ENCODE results near the gene DCT. TPM values are rescaled to one million over a fixed set of nuclear protein-coding genes. Genes with fewer than 3 reads are reported as not detected.

Gene DCT
- polyA plus RNA-seq, 1 of the 3 experiments (the other 2 are of a cell fraction) = 0.03 TPM

DNA sequence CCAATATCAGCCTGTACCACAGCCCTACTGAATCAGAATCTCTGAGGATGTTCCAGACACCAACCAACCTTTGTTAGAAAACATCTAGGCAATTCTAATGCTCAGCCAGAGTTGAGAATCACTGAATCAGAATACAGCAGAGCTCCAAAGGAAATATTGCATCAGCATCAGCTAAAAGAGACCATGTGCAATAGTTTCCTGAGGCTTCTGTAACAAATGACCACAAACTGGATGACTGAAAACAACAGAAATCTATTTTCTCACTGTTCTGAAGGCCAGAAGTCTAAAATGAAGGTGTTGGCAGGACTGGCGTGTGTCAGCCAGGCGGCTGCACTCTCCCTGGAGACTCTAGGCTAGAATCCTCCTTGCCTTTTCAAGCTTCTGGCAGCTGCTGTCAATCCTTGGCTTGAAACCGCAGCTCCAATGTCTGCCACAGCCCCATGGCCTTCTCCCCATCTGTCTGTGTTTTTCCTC is 1.2 kb upstream of the DCT start:
- Histone ChIP-seq H3F3A (replicated peaks; ENCODE audit: insufficient read depth) (no peaks in the 10 kb centered on the region), H3K9me3 (no peaks in the 10 kb centered on the region), H3K27me3 (ENCODE audit: insufficient read depth) (no peaks in the 10 kb centered on the region), H3K27ac (ENCODE audit: low read depth in 2 of 2, low read length in 1 of 2) (no peak overlapping the region), H3K9ac (no peak overlapping the region), H3K36me3 (replicated peaks in 1 of 2; ENCODE audit: control insufficient read depth in 1 of 2, insufficient read depth in 2 of 2, low read length in 1 of 2) (no peaks in the 10 kb centered on the region), H3K4me3 (ENCODE audit: low read depth in 2 of 2, low read length in 1 of 2) (no peak overlapping the region), H3K9me2 (no peaks in the 10 kb centered on the region), H3K4me2 (no peak overlapping the region), H3K79me2 (ENCODE audit: insufficient read depth) (no peaks in the 10 kb centered on the region), H4K20me1 (ENCODE audit: insufficient read depth) (no peaks in the 10 kb centered on the region), H3K4me1 (ENCODE audit: control insufficient read depth in 1 of 2, insufficient read depth in 2 of 2, low read depth in 1 of 2, low read length in 1 of 2) (peaks cover 0 to 2% of the 10 kb centered on the region in 2 experiments; a peak in 1 of 4 replicates), H2AFZ (ENCODE audit: low read depth) (no peak overlapping the region)
- DNase-seq = no peak
- ChIA-PET POLR2A (no interaction called here), CTCF (interaction anchor here (1.7 kb wide), 1 partner anchor 140 kb away, joined by 4 read pairs; no protein-coding TSS in a partner anchor)
- TF ChIP-seq EP300 (IDR thresholded peaks at IDR 0.05; ENCODE audit: borderline replicate concordance in 1 of 2, low read depth in 1 of 2, low read length in 1 of 2) (no peak), TAF1 (IDR thresholded peaks at IDR 0.05; ENCODE audit: borderline replicate concordance, low read depth, low read length) (no peak), TEAD4 (IDR thresholded peaks at IDR 0.05; ENCODE audit: borderline replicate concordance, insufficient read depth) (no peak), FOSL2 (IDR thresholded peaks at IDR 0.05; ENCODE audit: borderline replicate concordance, low read depth) (no peak), GATA2 (CRISPR knock-in tag; IDR thresholded peaks at IDR 0.05) (no peak), FOXM1 (IDR thresholded peaks at IDR 0.05; ENCODE audit: low read depth) (no peak), ELF1 (IDR thresholded peaks at IDR 0.05) (no peak), RXRA (IDR thresholded peaks at IDR 0.05; ENCODE audit: borderline replicate concordance, low read depth) (no peak), YY1 (IDR thresholded peaks at IDR 0.05; ENCODE audit: low read depth) (no peak), RAD21 (IDR thresholded peaks at IDR 0.05; ENCODE audit: low read length) (no peak), JUND (IDR thresholded peaks at IDR 0.05) (no peak), RCOR1 (IDR thresholded peaks at IDR 0.05; ENCODE audit: low read length) (no peak)
- WGBS (ENCODE audit: low lambda C conversion rate) = 71% methylated on average over 3 of the region's 3 CpGs

DNA sequence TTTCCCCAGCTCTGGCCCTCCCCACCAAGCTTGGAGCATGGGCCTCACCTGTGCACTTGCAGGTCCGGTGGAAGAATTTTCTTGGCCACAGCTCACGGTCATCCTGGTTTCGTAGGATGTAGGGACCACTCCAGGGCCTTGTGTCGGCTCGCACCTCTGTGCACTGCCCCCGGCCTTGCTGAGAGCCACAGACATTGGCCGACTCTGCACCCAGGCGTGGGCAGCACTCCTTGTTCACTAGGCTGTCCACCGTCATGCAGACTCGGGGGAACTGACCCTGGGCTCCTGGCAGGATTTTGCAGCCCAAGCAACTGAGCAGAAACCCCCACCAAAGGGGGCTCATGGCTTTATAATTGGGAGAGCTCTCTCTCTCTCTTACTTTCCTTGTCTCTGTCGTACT is 569 bp downstream of the DCT start:
- POLR2A ChIA-PET = interaction anchor here (1.5 kb wide), 1 partner anchor 11 kb away, joined by 4 read pairs; no protein-coding TSS in a partner anchor
- Histone ChIP-seq H3K4me1 (ENCODE audit: control insufficient read depth in 1 of 2, insufficient read depth in 2 of 2, low read depth in 1 of 2, low read length in 1 of 2) (peaks cover 0 to 2% of the 10 kb centered on the region in 2 experiments; a peak in 1 of 4 replicates), H3K4me3 (ENCODE audit: low read depth in 2 of 2, low read length in 1 of 2) (no peak overlapping the region), H3K27me3 (ENCODE audit: insufficient read depth) (no peaks in the 10 kb centered on the region), H3K79me2 (ENCODE audit: insufficient read depth) (no peaks in the 10 kb centered on the region), H4K20me1 (ENCODE audit: insufficient read depth) (no peaks in the 10 kb centered on the region), H2AFZ (ENCODE audit: low read depth) (no peak overlapping the region), H3K9me3 (no peaks in the 10 kb centered on the region), H3K36me3 (replicated peaks in 1 of 2; ENCODE audit: control insufficient read depth in 1 of 2, insufficient read depth in 2 of 2, low read length in 1 of 2) (no peaks in the 10 kb centered on the region), H3K27ac (ENCODE audit: low read depth in 2 of 2, low read length in 1 of 2) (no peak overlapping the region), H3K9ac (no peak overlapping the region), H3F3A (replicated peaks; ENCODE audit: insufficient read depth) (no peaks in the 10 kb centered on the region), H3K9me2 (no peaks in the 10 kb centered on the region), H3K4me2 (no peak overlapping the region)
- CTCF ChIA-PET = interaction anchor here (0.9 to 1.3 kb wide), 2 partner anchors 44 to 169 kb away, joined by 3 read pairs; no protein-coding TSS in a partner anchor
- 68% methylated on average over 11 of the region's 11 CpGs for WGBS (ENCODE audit: low lambda C conversion rate)
- DNase-seq = no peak
- TF ChIP-seq SIN3A (IDR thresholded peaks at IDR 0.05; ENCODE audit: borderline replicate concordance, low read depth, low read length) = no peak
- TF ChIP-seq, protein P1, sequence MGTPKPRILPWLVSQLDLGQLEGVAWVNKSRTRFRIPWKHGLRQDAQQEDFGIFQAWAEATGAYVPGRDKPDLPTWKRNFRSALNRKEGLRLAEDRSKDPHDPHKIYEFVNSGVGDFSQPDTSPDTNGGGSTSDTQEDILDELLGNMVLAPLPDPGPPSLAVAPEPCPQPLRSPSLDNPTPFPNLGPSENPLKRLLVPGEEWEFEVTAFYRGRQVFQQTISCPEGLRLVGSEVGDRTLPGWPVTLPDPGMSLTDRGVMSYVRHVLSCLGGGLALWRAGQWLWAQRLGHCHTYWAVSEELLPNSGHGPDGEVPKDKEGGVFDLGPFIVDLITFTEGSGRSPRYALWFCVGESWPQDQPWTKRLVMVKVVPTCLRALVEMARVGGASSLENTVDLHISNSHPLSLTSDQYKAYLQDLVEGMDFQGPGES (IDR thresholded peaks at IDR 0.05; ENCODE audit: low read depth, low read length) = no peak
- TF ChIP-seq, protein P2, sequence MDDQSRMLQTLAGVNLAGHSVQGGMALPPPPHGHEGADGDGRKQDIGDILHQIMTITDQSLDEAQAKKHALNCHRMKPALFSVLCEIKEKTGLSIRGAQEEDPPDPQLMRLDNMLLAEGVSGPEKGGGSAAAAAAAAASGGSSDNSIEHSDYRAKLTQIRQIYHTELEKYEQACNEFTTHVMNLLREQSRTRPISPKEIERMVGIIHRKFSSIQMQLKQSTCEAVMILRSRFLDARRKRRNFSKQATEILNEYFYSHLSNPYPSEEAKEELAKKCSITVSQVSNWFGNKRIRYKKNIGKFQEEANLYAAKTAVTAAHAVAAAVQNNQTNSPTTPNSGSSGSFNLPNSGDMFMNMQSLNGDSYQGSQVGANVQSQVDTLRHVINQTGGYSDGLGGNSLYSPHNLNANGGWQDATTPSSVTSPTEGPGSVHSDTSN (IDR thresholded peaks at IDR 0.05) = no peak
- TF ChIP-seq ELF1 (IDR thresholded peaks at IDR 0.05) = no peak
- TF ChIP-seq, protein P3, sequence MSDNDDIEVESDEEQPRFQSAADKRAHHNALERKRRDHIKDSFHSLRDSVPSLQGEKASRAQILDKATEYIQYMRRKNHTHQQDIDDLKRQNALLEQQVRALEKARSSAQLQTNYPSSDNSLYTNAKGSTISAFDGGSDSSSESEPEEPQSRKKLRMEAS (IDR thresholded peaks at IDR 0.05; ENCODE audit: low read depth) = no peak
- no peak for TF ChIP-seq MXI1 (IDR thresholded peaks at IDR 0.05; ENCODE audit: low read depth, low read length)
- TF ChIP-seq JUND (IDR thresholded peaks at IDR 0.05) = no peak
- no peak for TF ChIP-seq RCOR1 (IDR thresholded peaks at IDR 0.05; ENCODE audit: low read length)
- TF ChIP-seq, protein P4, sequence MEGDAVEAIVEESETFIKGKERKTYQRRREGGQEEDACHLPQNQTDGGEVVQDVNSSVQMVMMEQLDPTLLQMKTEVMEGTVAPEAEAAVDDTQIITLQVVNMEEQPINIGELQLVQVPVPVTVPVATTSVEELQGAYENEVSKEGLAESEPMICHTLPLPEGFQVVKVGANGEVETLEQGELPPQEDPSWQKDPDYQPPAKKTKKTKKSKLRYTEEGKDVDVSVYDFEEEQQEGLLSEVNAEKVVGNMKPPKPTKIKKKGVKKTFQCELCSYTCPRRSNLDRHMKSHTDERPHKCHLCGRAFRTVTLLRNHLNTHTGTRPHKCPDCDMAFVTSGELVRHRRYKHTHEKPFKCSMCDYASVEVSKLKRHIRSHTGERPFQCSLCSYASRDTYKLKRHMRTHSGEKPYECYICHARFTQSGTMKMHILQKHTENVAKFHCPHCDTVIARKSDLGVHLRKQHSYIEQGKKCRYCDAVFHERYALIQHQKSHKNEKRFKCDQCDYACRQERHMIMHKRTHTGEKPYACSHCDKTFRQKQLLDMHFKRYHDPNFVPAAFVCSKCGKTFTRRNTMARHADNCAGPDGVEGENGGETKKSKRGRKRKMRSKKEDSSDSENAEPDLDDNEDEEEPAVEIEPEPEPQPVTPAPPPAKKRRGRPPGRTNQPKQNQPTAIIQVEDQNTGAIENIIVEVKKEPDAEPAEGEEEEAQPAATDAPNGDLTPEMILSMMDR (IDR thresholded peaks at IDR 0.05) = no peak
- TF ChIP-seq, protein P5, sequence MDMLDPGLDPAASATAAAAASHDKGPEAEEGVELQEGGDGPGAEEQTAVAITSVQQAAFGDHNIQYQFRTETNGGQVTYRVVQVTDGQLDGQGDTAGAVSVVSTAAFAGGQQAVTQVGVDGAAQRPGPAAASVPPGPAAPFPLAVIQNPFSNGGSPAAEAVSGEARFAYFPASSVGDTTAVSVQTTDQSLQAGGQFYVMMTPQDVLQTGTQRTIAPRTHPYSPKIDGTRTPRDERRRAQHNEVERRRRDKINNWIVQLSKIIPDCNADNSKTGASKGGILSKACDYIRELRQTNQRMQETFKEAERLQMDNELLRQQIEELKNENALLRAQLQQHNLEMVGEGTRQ (IDR thresholded peaks at IDR 0.05; ENCODE audit: borderline replicate concordance, low read depth, low read length) = no peak
- TF ChIP-seq, protein P6, sequence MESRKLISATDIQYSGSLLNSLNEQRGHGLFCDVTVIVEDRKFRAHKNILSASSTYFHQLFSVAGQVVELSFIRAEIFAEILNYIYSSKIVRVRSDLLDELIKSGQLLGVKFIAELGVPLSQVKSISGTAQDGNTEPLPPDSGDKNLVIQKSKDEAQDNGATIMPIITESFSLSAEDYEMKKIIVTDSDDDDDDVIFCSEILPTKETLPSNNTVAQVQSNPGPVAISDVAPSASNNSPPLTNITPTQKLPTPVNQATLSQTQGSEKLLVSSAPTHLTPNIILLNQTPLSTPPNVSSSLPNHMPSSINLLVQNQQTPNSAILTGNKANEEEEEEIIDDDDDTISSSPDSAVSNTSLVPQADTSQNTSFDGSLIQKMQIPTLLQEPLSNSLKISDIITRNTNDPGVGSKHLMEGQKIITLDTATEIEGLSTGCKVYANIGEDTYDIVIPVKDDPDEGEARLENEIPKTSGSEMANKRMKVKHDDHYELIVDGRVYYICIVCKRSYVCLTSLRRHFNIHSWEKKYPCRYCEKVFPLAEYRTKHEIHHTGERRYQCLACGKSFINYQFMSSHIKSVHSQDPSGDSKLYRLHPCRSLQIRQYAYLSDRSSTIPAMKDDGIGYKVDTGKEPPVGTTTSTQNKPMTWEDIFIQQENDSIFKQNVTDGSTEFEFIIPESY (IDR thresholded peaks at IDR 0.05; ENCODE audit: borderline replicate concordance, low read depth) = no peak
- TF ChIP-seq CHD2 (IDR thresholded peaks at IDR 0.05; ENCODE audit: low read length, partially characterized antibody) = no peak

Measured in SK-N-SH (cell line).